Measurements from ENCODE around the gene ZC2HC1B. TPM values are rescaled to one million over a fixed set of nuclear protein-coding genes. Genes with fewer than 3 reads are reported as not detected.

ZC2HC1B gene
- total and polyA plus RNA-seq, 2 of the 8 experiments (the other 6 are each of a cell fraction or from before 2014, with no cell fraction given) = not detected

DNA sequence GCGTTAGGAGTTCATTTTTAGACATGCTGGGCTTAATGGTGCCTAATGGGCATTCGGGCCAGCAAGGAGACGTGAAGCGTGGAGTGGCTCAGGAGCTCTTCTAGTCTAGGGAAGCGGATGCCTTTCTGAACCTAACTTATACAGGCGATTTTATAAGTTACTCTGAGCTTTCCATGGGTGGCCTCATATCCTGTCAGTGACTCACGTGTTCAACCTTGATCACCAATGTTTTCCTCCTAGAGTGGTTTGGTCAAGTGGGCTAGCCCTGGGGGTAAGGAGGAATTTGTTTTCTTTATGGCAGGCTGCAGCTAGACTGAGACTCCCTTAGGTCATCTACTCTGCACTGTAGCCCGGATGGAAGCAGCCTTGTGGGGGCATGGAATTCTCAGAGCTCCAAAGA is 91.7 kb downstream of the ZC2HC1B start:
- H4K8ac ChIP-seq (ENCODE audit: extremely low read depth, insufficient read depth, low read length) = no peak overlapping the region
- H3K4me3 ChIP-seq (ENCODE audit: extremely low read depth in 1 of 4, insufficient read depth in 2 of 4, low read depth in 3 of 4, low read length in 4 of 4) = no peak overlapping the region
- no peak overlapping the region for H3K56ac ChIP-seq (replicated peaks; ENCODE audit: insufficient read length, low read depth, low read length)
- H2BK120ac ChIP-seq (replicated peaks; ENCODE audit: low read depth, low read length) = no peak overlapping the region
- DNase-seq (ENCODE audit: low read depth in 1 of 2, low spot score in 2 of 2) (no peak), FAIRE-seq (no peak)
- no peak overlapping the region for H3K18ac ChIP-seq (ENCODE audit: extremely low read depth, low read length)
- POLR2A ChIA-PET (ENCODE audit: partially characterized antibody) = interaction anchor here (1.2 kb wide), 1 partner anchor 11 kb away, joined by 3 read pairs; no protein-coding TSS in a partner anchor
- no peak overlapping the region for H3K9ac ChIP-seq (replicated peaks in 1 of 4; ENCODE audit: extremely low read depth in 1 of 4, low read depth in 3 of 4, low read length in 3 of 4)
- no peak overlapping the region for H2BK20ac ChIP-seq (ENCODE audit: low read length)
- no peak overlapping the region for H2AFZ ChIP-seq (ENCODE audit: low read length)
- peaks cover 3% of the 10 kb centered on the region; the same call in 1 of the 2 replicates for H3K23me2 ChIP-seq (ENCODE audit: low read depth, low read length)
- no peaks in the 10 kb centered on the region for H3K36me3 ChIP-seq (ENCODE audit: control insufficient read depth in 2 of 4, insufficient read depth in 4 of 4, low read length in 3 of 4)
- H2BK5ac ChIP-seq (ENCODE audit: low read depth, low read length) = no peak overlapping the region
- peaks cover 0 to 1% of the 10 kb centered on the region in 2 experiments for H4K20me1 ChIP-seq (replicated peaks in 1 of 2; ENCODE audit: control insufficient read depth in 1 of 2, insufficient read depth in 2 of 2, low read length in 2 of 2)
- no peak overlapping the region for H3K23ac ChIP-seq (ENCODE audit: insufficient read length)
- no peak overlapping the region for H4K91ac ChIP-seq (replicated peaks; ENCODE audit: insufficient read length, low read length)
- H3K79me1 ChIP-seq (ENCODE audit: low read depth, low read length) = no peaks in the 10 kb centered on the region
- no peak overlapping the region for H3K4me2 ChIP-seq (ENCODE audit: insufficient read depth in 1 of 2, low read depth in 2 of 2, low read length in 2 of 2)
- H3K27ac ChIP-seq (ENCODE audit: low read depth, low read length) = no peak overlapping the region
- TF ChIP-seq NRF1 (IDR thresholded peaks at IDR 0.05; ENCODE audit: low read depth, low read length) (no peak), TAF1 (IDR thresholded peaks at IDR 0.05; ENCODE audit: low read depth, low read length) (no peak), FOSL1 (IDR thresholded peaks at IDR 0.05; ENCODE audit: insufficient read depth, low read depth, low read length) (no peak), TBP (IDR thresholded peaks at IDR 0.05; ENCODE audit: low read depth, low read length) (no peak), CREB1 (IDR thresholded peaks at IDR 0.05) (no peak), SAP30 (IDR thresholded peaks at IDR 0.05; ENCODE audit: insufficient read depth, insufficient replicate concordance, low read length) (no peak), BCL11A (IDR thresholded peaks at IDR 0.05; ENCODE audit: low read depth in 2 of 2, low read length in 2 of 2) (no peak), JUND (IDR thresholded peaks at IDR 0.05; ENCODE audit: low read length) (no peak)
- WGBS, 2 experiments (ENCODE audit: extremely low coverage in 1 of 2, insufficient coverage in 1 of 2, insufficient read length in 1 of 2, insufficient replicate concordance in 2 of 2, low coverage in 1 of 2, low lambda C conversion rate in 2 of 2, missing lambda C conversion rate in 1 of 2) = 89% methylated on average over 8 of the region's 8 CpGs; no CpG with 5 or more reads in 1 of the 2 experiments
- no peak overlapping the region for H2BK12ac ChIP-seq (ENCODE audit: low read depth, low read length)
- no peak overlapping the region for H2BK15ac ChIP-seq (ENCODE audit: low read length)
- peaks cover 25 to 58% (median 51%) of the 10 kb centered on the region in 4 experiments for H3K27me3 ChIP-seq (replicated peaks in 1 of 4; ENCODE audit: control insufficient read depth in 3 of 4, extremely low read depth in 1 of 4, insufficient read depth in 3 of 4, low read length in 3 of 4)
- no peaks in the 10 kb centered on the region for H3K79me2 ChIP-seq (ENCODE audit: control insufficient read depth in 1 of 2, insufficient read depth in 2 of 2, low read length in 2 of 2)
- H3K4ac ChIP-seq (replicated peaks; ENCODE audit: insufficient read length, low read depth, low read length) = no peak overlapping the region
- no peak overlapping the region for H4K5ac ChIP-seq (ENCODE audit: insufficient read length, low read depth, low read length)
- H2AK5ac ChIP-seq (ENCODE audit: low read depth, low read length) = no peak overlapping the region; the same call in 1 of the 2 replicates
- peaks cover 14 to 33% (median 18%) of the 10 kb centered on the region in 4 experiments for H3K4me1 ChIP-seq (replicated peaks in 1 of 4; ENCODE audit: control insufficient read depth in 3 of 4, insufficient read depth in 4 of 4, low read length in 3 of 4)
- no peaks in the 10 kb centered on the region for H3K9me3 ChIP-seq (ENCODE audit: insufficient read depth in 2 of 2, low read depth in 1 of 2, low read length in 1 of 2)
- H3K14ac ChIP-seq (ENCODE audit: insufficient read length) = no peak overlapping the region
- CTCF ChIA-PET (ENCODE audit: partially characterized antibody) = interaction anchor here (0.6 to 18.3 kb wide), 6 partner anchors 8 to 134 kb away, joined by 3 to 591 read pairs (median 48); no protein-coding TSS in a partner anchor
